Dendritic cell treated with granulocyte-macrophage colony-stimulating factor and Interleukin-4, amounts not matched to agents 40 ng/mL and 50 ng/mL, for 4 days (primary cell): ENCODE results near the gene HPX.

Source experiments
- H3K27ac Mint-ChIP-seq: one replicate; pipeline ENCODE4 v1.8.0; 2022; ENCODE audit warnings: mild to moderate bottlenecking, mixed read lengths
- H3K27me3 Mint-ChIP-seq: one replicate; pipeline ENCODE4 v1.8.0; 2022; ENCODE audit warnings: mild to moderate bottlenecking, mixed read lengths
- H3K36me3 Mint-ChIP-seq: one replicate; pipeline ENCODE4 v1.8.0; 2022; ENCODE audit warnings: low read depth, mixed read lengths
- H3K4me1 Mint-ChIP-seq: one replicate; pipeline ENCODE4 v1.8.0; 2022; ENCODE audit warnings: low read depth, mixed read lengths
- H3K4me3 Mint-ChIP-seq: one replicate; pipeline ENCODE4 v1.8.0; 2022; ENCODE audit warnings: mild to moderate bottlenecking, moderate library complexity, mixed read lengths
- H3K9me3 Mint-ChIP-seq: one replicate; pipeline ENCODE4 v1.8.0; 2022; ENCODE audit warnings: mixed read lengths
- intact Hi-C: fragments of 100-400 bp; cut with micrococcal nuclease; formaldehyde crosslinking; loops from one replicate; pipeline ENCODE4 v1.15.0; 2022

Gene HPX

DNA sequence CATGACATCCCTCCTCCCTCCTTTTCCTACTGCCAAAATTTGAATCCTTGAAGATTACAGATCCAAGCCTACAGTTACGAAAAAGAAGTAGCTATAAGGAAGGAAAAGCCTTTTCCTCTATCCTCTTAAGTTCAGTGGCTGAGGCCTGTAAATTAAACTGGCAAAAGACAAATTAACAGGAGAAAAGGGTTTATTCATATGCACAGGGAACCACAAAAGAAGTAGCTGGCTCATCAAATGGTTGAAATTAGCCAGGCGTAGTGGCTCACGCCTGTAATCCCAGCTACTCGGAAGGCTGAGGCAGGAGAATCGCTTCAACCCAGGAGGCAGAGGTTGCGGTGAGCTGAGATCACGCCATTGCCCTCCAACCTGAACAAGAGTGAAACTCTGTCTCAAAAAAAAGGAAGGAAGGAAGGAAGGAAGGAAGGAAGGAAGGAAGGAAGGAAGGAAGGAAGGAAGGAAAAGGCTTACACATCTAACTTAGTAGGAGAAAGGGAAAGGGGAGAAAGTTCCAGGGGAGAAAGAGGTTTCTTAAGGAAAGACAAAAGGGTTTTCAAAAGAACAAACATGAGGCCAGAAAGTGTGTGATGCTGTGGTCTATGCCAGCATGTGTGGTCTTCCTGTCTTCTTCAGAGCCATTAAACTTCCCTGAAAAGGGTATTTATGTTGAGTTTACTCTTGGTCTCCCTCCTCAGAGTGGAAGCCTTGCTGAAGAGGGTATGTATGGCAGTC is 55.6 kb downstream of the HPX start:
- intact Hi-C loops: loop anchor here (10.0 kb wide), 2 partner anchors 220 to 300 kb away; partner anchors contain the start of genes ILK, MRPL17 and RRP8
- H3K9me3 Mint-ChIP-seq: no peaks in the 10 kb centered on the region
- H3K4me3 Mint-ChIP-seq: no peak overlapping the region
- peaks cover 8% of the 10 kb centered on the region for H3K27me3 Mint-ChIP-seq
- peaks cover 12% of the 10 kb centered on the region for H3K4me1 Mint-ChIP-seq
- peak overlapping the region; percentile 12 for H3K27ac Mint-ChIP-seq
- peaks cover 2% of the 10 kb centered on the region for H3K36me3 Mint-ChIP-seq
